Measurements from ENCODE around the gene MARK3.

MARK3 gene

DNA sequence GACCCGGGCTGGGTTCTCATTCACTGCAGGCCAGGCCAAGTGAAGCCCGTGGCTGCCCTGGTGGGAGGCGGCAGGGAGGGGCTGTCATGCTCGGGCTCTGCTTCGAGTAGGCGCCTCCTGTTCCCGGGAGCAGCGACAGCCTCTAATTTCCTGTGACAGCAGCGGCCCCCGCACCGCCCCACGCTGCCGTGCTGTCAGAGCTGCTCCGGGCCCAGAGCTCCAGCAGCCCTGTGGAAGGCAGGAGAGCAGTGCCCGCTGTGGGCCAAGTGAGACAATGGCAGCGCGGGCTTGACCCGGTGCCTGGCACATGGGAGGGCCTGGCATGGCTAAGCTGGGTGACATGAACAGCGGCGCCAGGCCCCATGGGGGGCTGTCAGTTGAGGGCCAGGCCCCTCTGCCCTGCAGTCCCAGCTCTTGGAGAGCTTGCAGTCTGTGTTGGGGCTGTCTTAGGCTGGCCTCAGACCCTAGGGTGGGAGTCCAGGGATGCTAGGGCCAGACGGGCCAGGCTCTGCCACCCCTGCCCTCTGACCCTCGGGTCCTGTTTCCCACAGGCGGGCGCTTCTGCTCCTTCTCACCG, 148.9 kb downstream of the MARK3 start:
- no peak for TF ChIP-seq POLR2A (IDR thresholded peaks at IDR 0.05; ENCODE audit: low read depth, low read length)
- DNase-seq (ENCODE audit: insufficient read length, low spot score) (no peak), FAIRE-seq (no peak)

DNA sequence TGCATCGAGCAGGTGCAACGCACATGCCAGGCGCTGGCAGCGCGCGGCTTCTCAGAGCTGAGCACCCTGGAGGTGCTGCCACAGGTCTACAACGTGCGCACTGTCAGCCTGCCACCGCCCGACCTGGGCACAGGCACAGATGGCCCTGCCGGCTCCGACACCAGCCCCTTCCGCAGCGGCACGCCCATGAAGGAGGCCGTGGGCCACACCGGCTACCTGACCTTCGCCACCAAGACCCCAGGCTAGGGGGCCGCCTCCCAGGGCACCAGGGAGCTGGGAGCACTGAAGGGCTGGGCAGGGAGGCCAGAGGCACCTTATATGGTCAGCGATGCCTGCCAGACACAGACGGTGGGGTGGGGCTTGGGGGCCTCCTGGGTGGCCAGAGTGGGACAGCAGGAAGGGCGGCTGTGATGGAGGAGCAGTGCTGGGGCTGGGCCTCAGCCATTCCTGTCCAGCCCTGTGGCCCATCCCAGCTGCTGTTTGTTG, 149.4 kb downstream of the MARK3 start:
- no peak for TF ChIP-seq POLR2A (IDR thresholded peaks at IDR 0.05; ENCODE audit: low read depth, low read length)
- no peak for DNase-seq (ENCODE audit: insufficient read length, low spot score)
- FAIRE-seq, result no peak

DNA sequence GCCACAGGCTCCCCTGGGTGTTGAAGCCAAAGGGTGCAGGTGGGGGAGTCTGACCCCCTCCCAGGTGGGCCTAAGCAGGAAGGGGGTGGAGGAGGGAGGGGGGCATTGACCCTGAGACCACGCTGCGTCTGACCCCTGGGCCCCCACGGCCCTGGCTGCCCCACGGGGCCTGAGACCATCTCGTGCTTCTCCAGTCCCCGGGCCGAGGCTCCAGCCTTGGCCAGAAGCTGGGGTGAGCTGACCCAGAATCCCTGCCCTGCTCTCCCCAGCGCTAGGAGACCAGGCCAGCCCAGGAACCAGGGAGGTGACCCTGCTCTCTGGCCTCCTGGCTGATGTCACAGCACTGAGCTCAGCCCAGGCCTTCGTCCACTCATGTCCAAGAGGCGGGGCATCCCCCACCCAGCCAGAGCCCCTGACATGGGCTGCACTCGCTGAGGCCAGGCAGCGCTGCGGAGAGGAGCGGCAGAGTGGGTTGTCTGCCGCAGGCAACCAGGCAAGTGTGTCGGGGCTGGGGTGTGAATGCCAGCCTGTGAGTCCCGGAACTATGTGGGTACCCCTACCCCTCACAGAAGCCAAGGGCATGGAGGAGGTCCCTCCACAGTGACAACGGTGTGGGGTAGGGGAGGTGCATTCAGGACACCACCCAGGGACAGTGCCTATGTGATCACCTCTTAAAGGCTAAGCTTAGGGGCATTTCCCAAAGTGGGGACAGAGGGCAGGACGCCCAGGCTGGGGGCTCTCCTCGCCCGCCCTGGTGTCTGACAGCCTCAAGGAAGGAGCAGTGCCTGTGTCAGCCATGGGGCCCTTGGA, 150.1 kb downstream of the MARK3 start:
- TF ChIP-seq POLR2A (IDR thresholded peaks at IDR 0.05; ENCODE audit: low read depth, low read length), result no peak
- no peak for FAIRE-seq
- no peak for DNase-seq (ENCODE audit: insufficient read length, low spot score)

DNA sequence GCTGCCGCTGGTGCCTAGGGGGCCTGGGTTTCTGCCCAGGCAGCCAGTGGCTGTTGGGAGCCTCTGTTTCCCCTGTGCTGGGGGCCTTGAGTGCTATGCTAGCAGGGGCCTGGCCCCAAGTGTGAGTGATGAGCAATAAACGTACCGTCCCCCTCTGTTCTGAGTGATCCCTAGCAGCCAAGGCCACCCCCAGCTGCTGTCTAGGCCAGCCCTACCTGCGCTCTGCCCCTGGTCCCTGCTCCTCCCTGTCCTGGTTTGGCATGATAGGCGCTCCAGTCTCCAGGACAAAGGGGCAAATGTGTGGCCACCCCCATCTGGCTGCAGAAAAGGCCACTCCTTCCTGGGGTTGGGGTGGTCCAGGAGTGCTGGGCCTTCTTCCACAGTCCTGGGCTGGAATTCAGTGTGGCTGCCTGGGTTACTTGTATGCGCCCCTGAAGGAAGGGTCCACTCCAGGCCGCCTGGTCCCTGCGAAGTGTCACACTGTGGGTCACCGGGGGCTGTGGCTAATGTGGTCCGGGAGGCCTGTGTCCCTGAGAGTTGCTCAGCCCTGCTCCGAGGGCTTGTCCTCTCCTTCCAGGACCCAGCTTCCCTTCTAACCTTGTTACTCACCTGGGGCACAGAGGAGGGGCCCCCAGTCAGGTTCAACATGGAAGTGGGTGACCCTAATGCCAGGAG, 150.8 kb downstream of the MARK3 start:
- FAIRE-seq, result no peak
- TF ChIP-seq POLR2A (IDR thresholded peaks at IDR 0.05; ENCODE audit: low read depth, low read length), result no peak
- no peak for DNase-seq (ENCODE audit: insufficient read length, low spot score)

DNA sequence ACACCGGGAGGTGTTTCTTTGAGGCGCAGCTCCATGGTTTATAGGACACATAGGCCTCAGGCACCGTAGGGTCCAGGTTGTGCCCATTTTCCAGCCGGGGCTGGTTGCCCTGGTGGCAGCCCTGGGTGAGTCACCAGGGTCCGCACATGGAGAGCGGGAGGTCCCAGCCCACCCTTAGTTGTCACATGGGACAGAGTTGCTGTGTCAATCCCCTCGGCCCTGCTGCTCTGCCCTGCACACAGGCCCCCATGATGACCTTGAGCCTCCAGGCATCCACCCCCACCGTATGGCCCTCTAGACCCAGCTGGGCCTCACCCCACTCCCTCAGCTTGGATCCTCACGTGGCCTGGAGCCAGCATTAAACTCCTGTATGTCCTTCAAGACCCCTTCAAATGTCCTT, 151.5 kb downstream of the MARK3 start:
- TF ChIP-seq POLR2A (IDR thresholded peaks at IDR 0.05; ENCODE audit: low read depth, low read length), result no peak
- FAIRE-seq (no peak), DNase-seq (ENCODE audit: insufficient read length, low spot score) (no peak)

DNA sequence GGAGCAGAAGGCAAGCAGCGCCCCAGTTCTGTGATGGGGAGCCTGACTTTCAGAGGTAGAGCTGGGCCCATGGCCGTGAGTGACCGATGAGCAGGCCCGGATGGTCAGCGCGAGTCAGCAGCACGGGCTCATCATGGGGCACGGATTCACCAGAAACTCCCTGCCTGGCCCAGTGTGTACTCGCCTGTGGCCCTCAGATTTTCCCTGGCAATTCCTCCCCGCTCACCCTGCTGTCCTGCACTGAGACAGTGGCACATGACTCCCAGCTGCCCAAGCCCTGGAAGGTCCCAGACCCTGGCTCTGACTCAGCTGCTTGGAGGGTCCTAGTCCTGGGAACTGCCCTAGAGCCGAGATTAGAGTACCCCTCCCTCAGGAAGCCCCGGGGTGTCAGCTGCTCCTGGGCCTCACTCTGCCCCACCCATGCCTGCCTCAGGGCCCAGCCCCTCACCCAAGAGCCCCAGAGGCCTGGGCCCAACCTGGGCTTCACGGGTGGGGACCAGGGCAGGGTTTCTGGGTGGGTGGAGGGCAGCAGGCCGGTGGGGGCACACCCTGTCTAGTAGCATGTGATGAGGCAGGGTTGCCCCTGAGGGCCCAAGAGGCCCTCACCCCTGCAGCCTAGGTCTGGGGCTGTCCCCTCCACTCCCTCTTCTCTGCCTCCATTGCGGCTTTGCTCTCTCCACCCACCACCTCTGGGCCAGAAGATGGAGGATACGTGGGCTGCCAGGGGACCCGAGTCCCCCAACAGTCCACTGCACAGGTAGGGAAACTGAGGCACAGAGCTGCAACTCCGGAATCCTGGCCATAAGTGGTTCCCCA, 152.2 kb downstream of the MARK3 start:
- no peak for FAIRE-seq
- DNase-seq (ENCODE audit: insufficient read length, low spot score), result no peak
- no peak for TF ChIP-seq POLR2A (IDR thresholded peaks at IDR 0.05; ENCODE audit: low read depth, low read length)

DNA sequence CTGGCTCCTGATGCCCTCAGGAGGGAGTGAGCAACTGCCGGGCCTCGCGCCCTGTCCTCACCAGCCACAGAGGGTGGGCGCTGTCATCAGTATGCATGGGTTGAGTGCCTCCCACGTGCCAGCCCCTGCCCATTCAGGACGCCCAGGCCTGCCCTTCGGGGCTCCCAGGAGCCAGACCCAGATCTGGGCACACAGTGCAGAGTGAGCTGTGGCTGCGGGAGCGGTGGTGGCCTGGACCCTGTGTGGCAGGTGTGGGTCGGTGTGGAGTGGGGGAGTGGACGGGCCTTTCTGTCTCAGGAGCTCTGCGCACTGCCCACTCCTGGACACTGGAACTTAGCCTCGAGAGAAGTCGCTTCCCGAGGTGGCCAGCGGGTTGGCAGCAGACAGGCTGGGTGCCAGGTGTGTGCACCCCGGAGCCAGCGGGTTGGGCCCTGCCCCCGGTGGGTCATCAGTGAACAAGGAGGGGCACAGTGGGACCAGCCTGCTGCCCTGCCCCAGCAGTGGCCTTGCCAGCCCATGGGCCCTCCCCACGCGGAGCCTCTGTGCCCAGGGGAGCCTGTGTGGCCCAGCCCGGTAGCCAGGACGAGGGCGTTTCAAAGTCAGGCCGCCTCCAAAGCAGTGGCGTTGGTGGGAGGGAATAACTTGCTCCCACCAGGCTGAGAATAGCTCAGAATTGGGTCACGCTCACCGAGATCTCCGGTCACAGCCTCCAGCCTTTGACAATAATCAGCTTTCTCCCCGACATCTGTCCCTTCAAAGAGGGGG, 153.3 kb downstream of the MARK3 start:
- no peak for FAIRE-seq
- TF ChIP-seq POLR2A (IDR thresholded peaks at IDR 0.05; ENCODE audit: low read depth, low read length), result no peak
- no peak for DNase-seq (ENCODE audit: insufficient read length, low spot score)

DNA sequence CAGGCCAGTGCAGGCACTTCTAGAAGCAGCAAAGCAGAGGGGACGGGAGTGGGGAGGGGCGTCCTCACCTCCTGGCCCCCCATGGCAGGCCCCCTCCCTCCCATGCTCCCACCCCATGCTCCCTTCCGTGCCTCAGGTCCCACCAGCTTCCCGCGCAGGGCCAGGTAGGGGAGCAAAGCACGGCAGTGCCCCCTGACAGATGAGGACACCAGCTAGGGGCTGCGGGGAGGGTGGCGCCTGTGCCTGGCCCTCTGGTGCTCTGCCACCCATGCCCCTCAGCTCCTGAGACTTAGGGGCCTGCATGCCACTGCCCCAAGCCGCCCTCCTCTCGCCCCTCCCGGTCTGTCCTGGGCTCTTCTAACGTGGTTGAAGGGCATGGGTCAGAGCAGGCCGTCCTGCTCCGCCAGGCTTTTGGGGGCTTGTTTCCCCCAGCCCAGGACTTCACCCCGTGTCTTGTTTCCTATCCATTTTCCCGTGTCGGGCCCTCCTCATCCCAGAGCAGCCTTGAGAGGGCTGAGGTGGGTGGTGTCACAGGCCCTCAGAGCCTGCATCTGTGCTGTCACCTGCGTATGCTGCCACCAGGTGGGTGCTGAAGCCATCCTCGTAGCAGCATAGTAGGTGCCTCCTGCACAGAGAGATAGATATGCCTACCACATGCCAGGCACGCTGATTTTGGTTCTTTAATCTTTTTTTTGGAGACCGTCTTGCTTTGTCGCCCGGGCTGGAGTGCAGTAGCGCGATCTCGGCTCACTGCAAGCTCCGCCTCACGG, 154.0 kb downstream of the MARK3 start:
- no peak for TF ChIP-seq POLR2A (IDR thresholded peaks at IDR 0.05; ENCODE audit: low read depth, low read length)
- DNase-seq (ENCODE audit: insufficient read length, low spot score) (no peak), FAIRE-seq (no peak)

DNA sequence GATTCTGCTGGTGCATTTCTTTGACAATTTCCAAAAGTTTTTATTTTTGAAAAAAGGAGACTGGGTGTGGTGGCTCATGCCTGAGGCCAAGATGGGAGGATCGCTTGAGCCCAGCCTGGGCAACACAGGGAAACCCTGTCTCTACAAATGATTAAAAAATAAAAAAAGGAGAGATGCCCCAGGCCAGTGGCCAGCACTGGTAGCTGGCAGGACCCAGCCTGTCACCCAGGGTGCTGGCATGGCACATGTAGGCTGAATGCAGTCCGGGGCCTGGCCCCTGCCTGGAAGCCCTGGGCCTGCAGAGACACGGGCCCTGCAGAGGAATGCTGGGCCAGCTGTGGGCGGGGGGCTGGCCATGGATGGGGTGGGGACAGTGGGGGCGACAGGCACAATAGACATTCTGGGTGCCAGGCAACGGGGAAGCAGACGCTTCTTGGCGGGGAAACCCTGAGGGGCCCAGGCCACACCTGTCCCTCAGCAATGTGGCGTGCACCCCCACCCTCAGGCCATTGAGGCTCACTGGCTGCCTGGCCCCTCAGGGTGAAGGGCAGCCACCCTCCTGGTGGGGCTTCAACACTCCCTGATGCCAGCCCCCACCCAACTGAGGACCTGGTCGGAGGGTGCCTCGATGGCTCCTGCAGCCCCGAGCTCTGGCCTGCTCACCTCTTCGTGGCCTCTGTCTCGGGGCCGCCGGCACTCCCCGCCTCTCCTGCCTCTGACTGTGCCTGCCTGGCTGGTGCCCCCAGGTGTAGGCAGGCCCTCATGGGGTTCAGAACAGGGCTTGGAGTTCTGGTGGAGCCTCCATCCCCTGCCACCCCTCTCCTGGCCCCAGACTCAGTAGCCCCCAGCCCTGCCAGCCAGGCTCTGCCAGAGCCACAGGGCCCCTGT, 155.8 kb downstream of the MARK3 start:
- TF ChIP-seq POLR2A (IDR thresholded peaks at IDR 0.05; ENCODE audit: low read depth, low read length), result no peak
- FAIRE-seq, result no peak
- no peak for DNase-seq (ENCODE audit: insufficient read length, low spot score)

DNA sequence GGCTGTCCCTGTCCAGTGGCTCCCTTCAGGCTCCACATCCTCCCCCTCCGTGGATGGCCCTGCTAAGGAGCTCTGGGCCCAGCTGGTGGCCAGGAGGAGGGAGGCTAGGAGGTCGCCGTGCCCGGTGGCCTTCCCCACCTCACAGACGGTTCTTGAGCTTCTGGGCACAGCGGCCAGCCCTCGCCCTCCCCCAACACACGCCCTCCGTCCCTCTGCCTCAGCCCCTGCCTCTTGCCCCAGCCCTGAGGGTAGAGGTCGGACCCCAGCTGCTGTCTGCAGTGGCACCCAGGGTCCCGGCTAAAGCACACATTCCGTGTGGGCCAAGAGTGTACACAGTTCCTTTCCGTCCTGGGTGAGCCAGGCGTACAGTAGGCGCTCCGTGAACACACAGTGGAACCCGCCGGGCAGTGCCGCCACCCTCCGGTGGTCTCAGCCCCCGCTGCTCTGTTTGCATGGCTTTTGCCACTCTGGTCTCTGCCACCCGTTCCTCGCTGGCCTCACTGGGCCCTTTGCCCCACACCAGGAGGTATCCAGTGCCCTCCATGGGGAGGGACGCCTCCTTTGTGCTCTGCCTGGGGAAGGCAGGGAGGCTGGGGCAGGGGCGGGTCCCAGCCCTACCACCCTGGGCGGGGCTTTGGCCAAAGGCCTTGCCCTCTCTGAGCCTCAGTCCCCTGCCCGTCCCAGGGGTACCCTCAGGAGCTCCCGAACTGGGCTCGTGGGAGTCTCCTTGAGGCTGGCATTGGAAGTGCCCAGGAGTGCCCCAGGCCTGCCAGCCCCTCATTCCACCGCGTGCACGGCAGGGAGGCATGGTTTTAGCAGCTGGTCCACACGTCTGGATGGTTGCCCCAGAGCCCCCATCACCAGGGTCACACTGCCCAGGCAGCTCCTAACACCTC, 156.7 kb downstream of the MARK3 start:
- DNase-seq (ENCODE audit: insufficient read length, low spot score) (no peak), FAIRE-seq (no peak)
- TF ChIP-seq POLR2A (IDR thresholded peaks at IDR 0.05; ENCODE audit: low read depth, low read length), result no peak

DNA sequence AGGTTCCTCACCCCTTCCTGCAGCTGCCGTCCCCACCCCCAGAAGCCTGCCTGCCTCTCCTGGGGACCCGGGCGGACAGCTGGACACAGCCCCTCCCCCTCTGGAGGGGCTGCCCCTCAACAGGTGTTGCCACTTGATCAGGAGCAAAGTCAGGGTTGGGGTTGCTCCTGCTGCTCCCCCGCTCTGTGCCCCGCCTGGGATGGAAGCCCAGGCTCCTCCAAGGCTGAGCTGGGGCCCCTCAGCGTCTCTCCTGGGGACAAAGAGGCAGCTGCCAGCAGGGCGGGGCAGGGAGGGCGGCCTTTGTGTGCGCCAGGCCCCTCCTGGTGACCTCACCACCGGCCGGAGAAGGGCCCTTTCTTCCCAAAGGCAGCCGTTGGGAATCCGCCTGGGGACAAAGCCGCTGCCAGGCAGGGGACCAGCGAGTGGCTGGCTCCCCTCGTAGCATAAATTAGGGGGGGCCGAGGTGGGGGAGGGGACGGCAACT, 157.4 kb downstream of the MARK3 start:
- TF ChIP-seq POLR2A (IDR thresholded peaks at IDR 0.05; ENCODE audit: low read depth, low read length), result no peak
- no peak for DNase-seq (ENCODE audit: insufficient read length, low spot score)

More for the DNA sequence above, 157.4 kb downstream of the MARK3 start:
- FAIRE-seq, result no peak

All from H54 (cell line).